Measurements from ENCODE around the gene PRRG2. TPM values are rescaled to one million over a fixed set of nuclear protein-coding genes. Genes with fewer than 3 reads are reported as not detected.

PRRG2 gene
- total and polyA plus RNA-seq, 7 donors = 0.71 to 18.9 (median 12.7) TPM; not detected in 3

GRCh38 chr19:49544154-49544553, 37.0 kb upstream of the PRRG2 start:
- peaks cover 0 to 14% (median 2%) of the 10 kb centered on the region in 4 donors for H3K36me3 ChIP-seq
- DNase-seq = no peak
- no peaks in the 10 kb centered on the region for H3K9me3 ChIP-seq
- no peak overlapping the region for H3K4me3 ChIP-seq
- no peak overlapping the region for H3K27ac ChIP-seq
- H3K4me1 ChIP-seq = peaks cover 0 to 5% (median 2%) of the 10 kb centered on the region in 4 donors
- 70 to 86% methylated on average over 5 of the region's 5 CpGs for WGBS, 2 donors
- TF ChIP-seq POLR2AphosphoS5 (IDR thresholded peaks at IDR 0.05) (no peak), POLR2A (IDR thresholded peaks at IDR 0.05) (no peak), CTCF (IDR thresholded peaks at IDR 0.05) (no peak), EP300 (IDR thresholded peaks at IDR 0.05) (no peak)
- intact Hi-C loops (cut with DNase I) = no loop called here
- H3K27me3 ChIP-seq = no peaks in the 10 kb centered on the region

GRCh38 chr19:49546825-49547565, 34.1 kb upstream of the PRRG2 start:
- Histone ChIP-seq H3K27me3 (no peaks in the 10 kb centered on the region), H3K27ac (peak overlapping the region in 1 of 4 donors; percentile 35), H3K9me3 (no peaks in the 10 kb centered on the region), H3K4me1 (peaks cover 0 to 5% (median 2%) of the 10 kb centered on the region in 4 donors), H3K36me3 (peaks cover 0 to 3% (median 0%) of the 10 kb centered on the region in 4 donors), H3K4me3 (no peak overlapping the region)
- peak; percentile 88 for DNase-seq
- intact Hi-C loops (cut with DNase I) = loop anchor here (1.0 to 2.0 kb wide), 2 partner anchors 44 to 154 kb away; no protein-coding TSS in a partner anchor
- TF ChIP-seq POLR2AphosphoS5 (IDR thresholded peaks at IDR 0.05) (peak in 1 of 4 donors; percentile 26), CTCF (IDR thresholded peaks at IDR 0.05) (peak; percentile 74 to 94 (median 88)), EP300 (IDR thresholded peaks at IDR 0.05) (no peak), POLR2A (IDR thresholded peaks at IDR 0.05) (no peak)
- 4 to 9% methylated on average over 9 of the region's 9 CpGs for WGBS, 2 donors

- Histone ChIP-seq H3K27me3 (no peaks in the 10 kb centered on the region), H3K27ac (no peak overlapping the region), H3K9me3 (no peaks in the 10 kb centered on the region), H3K4me3 (no peak overlapping the region), H3K36me3 (peaks cover 0 to 6% (median 0%) of the 10 kb centered on the region in 4 donors), H3K4me1 (peaks cover 0 to 5% (median 2%) of the 10 kb centered on the region in 4 donors)
- no peak for DNase-seq
- TF ChIP-seq POLR2A (IDR thresholded peaks at IDR 0.05) (no peak), CTCF (IDR thresholded peaks at IDR 0.05) (no peak), EP300 (IDR thresholded peaks at IDR 0.05) (no peak), POLR2AphosphoS5 (IDR thresholded peaks at IDR 0.05) (no peak)
- WGBS, 2 donors = 14 to 46% methylated on average over 13 of the region's 13 CpGs
- intact Hi-C loops (cut with DNase I) = no loop called here
Measured at GRCh38 chr19:49549045-49549444, 32.1 kb upstream of the PRRG2 start.

GRCh38 chr19:49551531-49551930, 29.6 kb upstream of the PRRG2 start:
- DNase-seq = no peak
- WGBS, 2 donors = 84 to 89% methylated on average over 7 of the region's 7 CpGs
- no peaks in the 10 kb centered on the region for H3K9me3 ChIP-seq
- no peak for TF ChIP-seq POLR2A (IDR thresholded peaks at IDR 0.05)
- TF ChIP-seq EP300 (IDR thresholded peaks at IDR 0.05) = no peak
- H3K4me1 ChIP-seq = peaks cover 0 to 14% (median 8%) of the 10 kb centered on the region in 4 donors
- no peak overlapping the region for H3K4me3 ChIP-seq
- H3K27ac ChIP-seq = no peak overlapping the region
- H3K27me3 ChIP-seq = no peaks in the 10 kb centered on the region
- intact Hi-C loops (cut with DNase I) = no loop called here
- H3K36me3 ChIP-seq = peaks cover 0 to 25% (median 1%) of the 10 kb centered on the region in 4 donors

- Histone ChIP-seq H3K27me3 (no peaks in the 10 kb centered on the region), H3K4me1 (peaks cover 0 to 16% (median 8%) of the 10 kb centered on the region in 4 donors), H3K9me3 (no peaks in the 10 kb centered on the region), H3K4me3 (no peak overlapping the region), H3K36me3 (peaks cover 0 to 37% (median 8%) of the 10 kb centered on the region in 4 donors), H3K27ac (peak overlapping the region in 1 of 4 donors; percentile 22)
- intact Hi-C loops (cut with DNase I) = no loop called here
- no peak for DNase-seq
- TF ChIP-seq POLR2A (IDR thresholded peaks at IDR 0.05) (no peak), CTCF (IDR thresholded peaks at IDR 0.05) (no peak), EP300 (IDR thresholded peaks at IDR 0.05) (no peak), POLR2AphosphoS5 (IDR thresholded peaks at IDR 0.05) (no peak)
- 17 to 64% methylated on average over 11 of the region's 11 CpGs for WGBS, 2 donors
Measured at GRCh38 chr19:49552749-49553148, 28.4 kb upstream of the PRRG2 start.

All from sigmoid colon (tissue), 7 donors.